ENCODE measurements around the gene DCDC2.
"Not testable (repeated sequence)": the region's sequence is repeated elsewhere in the genome, so short reads cannot be mapped to it uniquely, and the experiment has no call there.

The DCDC2 gene

GRCh38 chr6:24207413-24207812, 150.4 kb downstream of the DCDC2 start:
- DNase-seq, result peak in 2 of 3 experiments; percentile 33 to 64

GRCh38 chr6:24205020-24205492, 152.8 kb downstream of the DCDC2 start:
- DNase-seq, result peak; percentile 38 to 83 (median 70)

GRCh38 chr6:24204113-24204512, 153.7 kb downstream of the DCDC2 start:
- not testable (repeated sequence) for DNase-seq

GRCh38 chr6:24197892-24198291, 160.0 kb downstream of the DCDC2 start:
- no peak for DNase-seq

DNA sequence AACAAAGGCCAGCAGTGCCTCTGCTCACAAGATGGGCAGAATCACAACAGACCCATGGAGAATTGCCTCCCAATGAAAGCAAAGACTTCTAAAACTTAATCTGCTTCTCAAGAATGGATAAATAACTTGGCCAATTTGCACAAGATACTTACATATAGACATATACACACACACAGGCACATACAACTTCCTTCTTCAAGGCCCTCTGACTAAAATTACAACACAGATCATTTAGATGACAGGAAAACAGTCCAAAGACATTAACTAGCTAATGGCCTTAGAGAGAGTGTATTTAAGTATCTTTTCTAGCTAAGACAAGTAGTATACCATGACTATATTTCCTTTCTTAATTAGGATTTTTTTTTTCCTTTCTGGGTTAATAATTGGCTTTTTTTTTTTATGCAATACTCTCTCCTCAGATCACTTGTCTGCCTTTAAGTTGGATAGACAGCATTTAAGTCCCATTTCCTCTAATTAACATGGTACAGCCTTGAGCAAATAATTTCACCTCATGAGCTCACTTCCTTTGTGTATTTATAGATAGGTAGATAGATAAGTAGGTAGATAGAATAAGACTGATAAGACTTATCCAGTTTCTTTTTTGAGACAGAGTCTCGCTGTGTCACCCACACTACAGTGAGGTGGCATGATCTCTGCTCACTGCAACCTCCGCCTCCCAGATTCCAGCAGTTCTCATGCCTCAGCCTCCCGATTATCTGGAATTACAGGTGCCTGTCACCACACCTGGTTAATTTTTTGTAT, 161.8 kb downstream of the DCDC2 start:
- peak in 1 of 3 experiments; percentile 18 for DNase-seq

DNA sequence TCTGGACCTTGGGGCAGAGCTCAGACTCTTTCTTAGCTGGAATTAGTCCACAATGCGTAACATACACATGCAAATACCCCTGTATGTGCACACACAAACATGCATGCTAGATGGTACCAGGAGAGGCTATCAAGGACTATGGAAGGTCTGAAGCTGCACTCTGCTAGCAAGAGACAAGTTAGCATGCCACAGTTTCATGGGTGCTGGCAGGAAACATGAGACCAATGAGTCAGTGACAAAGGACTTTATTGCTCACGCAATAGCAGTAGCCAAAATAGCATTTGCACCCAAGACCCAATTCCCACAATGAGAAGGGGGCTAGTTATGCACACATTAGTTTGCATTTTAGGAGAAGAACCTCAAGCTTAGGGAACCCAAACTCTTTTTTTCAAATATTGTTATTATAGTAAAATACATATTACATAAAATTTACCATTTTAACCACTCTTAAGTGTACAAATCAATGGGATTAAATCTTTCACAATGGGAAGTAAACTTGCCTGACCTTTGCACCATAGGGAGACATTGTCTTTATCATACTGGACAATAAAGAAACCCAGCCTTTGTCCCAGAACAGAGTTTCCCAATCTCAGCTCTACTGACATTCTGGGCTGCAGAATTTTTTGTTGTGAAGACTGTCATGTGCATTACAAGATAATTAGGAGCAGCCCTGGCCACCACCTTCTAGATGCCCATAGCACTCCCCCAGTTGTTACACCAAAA, 162.7 kb downstream of the DCDC2 start:
- DNase-seq, result no peak

DNA sequence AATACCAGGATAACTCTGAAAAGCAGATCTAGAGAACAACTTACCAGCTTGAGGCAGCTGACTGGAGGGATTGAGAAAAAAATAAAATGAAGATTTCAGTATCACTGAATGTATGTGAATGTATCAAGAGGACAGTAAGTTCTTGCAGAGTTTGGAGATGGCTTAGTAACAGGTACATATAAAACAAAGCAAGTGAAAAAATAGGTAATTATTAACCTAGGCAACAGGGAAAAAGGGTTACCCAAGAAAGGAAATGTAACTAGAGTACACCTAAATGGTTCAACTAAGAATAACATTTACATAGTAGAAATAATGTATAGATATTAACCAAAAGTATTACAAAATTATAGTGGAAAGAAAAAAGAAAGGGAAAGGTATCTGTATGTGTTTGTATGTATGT, 164.5 kb downstream of the DCDC2 start:
- DNase-seq, result no peak

DNA sequence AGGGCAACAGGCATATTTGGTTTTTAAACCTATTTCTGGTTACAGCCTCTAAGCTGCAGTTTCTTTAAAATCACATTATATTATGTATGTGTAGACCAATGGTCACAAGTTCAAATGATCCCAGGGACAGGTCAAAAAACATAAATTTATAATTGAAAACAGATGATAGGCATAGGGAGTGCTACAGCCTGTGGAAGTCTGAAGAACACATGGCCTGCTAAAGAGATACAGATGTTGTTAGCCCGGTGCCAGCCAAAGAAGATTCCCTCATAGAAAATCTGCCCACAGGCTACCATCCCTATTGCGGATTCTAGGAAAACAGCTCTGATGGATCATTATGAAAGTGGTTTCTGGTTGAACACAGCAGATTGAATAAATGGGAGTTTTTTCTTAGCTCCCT, 166.5 kb downstream of the DCDC2 start:
- no peak for DNase-seq

DNA sequence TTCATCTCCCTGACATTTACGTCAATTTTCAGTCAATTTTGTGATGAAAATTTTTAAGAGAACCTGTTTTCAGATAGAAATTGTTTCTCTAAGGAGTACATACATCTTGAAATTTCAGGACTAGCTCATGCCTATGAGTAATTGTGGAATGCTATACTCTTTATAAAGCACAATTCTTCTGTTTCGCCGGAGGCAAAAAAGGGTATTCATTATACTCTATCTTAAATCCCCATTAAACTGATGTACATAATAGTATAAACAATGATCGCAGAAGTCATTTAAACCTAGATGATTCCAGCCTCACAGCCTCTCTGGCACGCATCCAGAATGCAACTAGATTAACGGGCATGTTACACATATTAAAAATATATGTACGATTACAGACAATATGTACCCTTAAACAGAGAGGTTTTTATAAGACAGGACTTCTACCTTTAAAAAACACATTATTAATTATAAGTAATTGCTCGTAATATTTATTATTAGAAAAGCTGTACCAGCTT, 169.2 kb downstream of the DCDC2 start:
- peak in 2 of 3 experiments; percentile 3 to 64 for DNase-seq

GRCh38 chr6:24187965-24188577, 169.8 kb downstream of the DCDC2 start:
- DNase-seq, result peak in 1 of 3 experiments; percentile 35

- DNase-seq, result no peak
Observed at GRCh38 chr6:24186349-24186748, 171.5 kb downstream of the DCDC2 start.

- DNase-seq, result peak in 1 of 3 experiments; percentile 17
Observed at GRCh38 chr6:24183584-24183983, 174.3 kb downstream of the DCDC2 start.

- DNase-seq, result no peak
Observed at GRCh38 chr6:24157886-24158285, 200.0 kb downstream of the DCDC2 start.

GRCh38 chr6:24154121-24154520, 203.7 kb downstream of the DCDC2 start:
- no peak for DNase-seq

DNA sequence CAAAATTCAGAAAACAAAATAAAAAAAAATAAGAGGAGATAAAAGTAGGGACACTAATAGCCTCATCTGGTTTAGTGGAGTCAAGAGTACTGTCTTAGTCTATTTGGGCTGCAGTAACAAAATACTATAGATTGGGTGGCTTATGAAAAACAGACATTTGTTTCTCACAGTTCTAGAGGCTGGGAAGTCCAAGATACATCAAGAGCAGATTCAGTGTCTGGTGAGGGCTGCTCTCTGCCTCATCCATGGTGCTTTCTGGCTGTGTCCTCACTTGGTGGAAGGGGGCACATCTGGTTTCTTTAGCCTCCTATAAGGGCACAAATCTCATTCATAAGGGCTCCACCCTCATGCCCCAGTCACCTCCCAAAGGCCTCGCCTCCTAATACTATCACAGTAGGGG, 205.8 kb downstream of the DCDC2 start:
- DNase-seq, result no peak

- peak in 1 of 3 experiments; percentile 59 for DNase-seq
Observed at GRCh38 chr6:24149836-24150235, 208.0 kb downstream of the DCDC2 start.

DNA sequence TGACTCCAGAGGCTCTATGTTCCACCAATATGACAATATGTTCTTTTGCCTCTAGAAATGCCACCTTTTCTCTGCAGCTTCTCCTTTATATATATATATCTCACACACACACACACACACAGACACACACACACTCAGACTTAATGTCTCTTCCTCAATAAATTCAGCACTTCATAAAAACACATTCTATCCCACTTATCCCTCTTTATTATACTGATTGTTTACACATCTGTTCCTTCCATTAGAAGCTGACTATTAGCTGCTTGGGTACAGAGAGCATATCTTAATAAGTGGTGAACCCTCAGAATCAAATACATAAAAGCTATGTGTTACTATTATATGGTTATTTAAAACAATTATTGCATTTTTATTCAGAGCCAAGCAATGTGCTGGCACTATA, 208.6 kb downstream of the DCDC2 start:
- DNase-seq, result peak in 2 of 3 experiments; percentile 43 to 70

DNA sequence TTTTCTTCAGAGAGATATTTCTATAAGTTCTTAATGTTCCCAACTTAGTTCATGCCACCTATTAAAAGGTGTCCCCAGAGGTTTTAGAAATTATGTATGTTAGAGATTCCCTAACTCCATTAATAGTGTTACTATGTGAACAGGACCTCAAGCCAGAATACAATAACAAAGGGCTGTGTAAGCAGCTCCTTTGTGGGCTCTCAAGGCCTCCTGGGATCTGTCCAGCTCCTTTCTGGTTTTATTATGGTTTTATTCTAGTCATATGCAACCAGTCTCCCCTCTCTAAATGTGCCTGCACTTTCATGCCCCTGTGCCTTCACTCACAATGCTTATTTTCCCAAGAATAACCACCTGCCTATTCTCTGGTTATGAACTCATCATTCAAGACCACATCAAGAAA, 209.2 kb downstream of the DCDC2 start:
- DNase-seq, result no peak

DNA sequence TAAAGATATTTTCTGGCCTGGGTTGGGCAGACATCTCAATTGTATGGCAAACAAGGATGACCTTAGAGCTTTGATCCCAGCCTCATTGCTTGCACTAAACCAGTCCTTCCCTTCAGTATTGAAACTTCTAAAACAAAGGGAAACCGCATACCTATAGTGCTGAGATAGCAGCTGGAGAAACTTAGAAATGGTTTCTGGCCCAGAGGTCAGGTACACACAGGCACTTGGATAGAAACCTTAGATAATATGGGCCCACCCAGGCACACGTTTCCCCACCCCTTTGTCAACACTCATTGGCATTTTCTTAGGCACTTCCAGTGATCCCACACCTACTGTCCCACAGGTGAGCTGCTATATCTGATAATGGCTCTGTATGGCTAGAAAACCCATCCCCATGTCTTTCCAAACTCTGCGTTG, 209.7 kb downstream of the DCDC2 start:
- DNase-seq, result no peak

DNA sequence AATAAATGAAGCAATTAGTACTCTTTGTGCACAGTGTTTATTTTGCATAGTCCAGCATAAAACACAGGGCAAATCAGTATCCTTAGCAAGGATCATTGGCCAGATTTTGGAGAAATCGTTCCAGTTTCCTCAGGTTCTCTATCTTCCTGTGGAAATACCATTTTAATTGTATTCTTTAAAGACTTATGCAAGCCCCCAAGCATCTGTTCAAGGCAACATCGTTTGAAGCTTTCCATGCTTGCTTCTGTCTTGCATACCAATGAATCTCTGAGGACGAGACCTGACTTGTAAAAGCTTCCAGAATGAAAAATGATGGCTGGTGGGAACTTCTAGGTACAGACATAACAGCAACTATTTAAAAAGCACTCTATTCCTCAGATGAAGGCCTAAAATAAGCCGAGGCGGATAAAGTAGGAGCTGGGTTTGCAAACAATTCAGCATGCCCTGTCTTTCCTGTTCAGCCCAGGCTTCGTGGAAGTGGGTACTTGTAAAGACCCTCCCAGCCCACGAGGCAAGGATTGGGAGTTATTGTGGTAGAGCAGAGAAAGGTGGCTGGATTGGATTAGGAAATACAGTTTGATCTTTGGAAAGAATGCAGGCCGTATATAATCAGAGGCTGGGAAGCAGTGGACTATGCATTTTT, 210.2 kb downstream of the DCDC2 start:
- peak in 1 of 3 experiments; percentile 21 for DNase-seq

GRCh38 chr6:24146871-24147270, 211.0 kb downstream of the DCDC2 start:
- DNase-seq, result no peak

DNA sequence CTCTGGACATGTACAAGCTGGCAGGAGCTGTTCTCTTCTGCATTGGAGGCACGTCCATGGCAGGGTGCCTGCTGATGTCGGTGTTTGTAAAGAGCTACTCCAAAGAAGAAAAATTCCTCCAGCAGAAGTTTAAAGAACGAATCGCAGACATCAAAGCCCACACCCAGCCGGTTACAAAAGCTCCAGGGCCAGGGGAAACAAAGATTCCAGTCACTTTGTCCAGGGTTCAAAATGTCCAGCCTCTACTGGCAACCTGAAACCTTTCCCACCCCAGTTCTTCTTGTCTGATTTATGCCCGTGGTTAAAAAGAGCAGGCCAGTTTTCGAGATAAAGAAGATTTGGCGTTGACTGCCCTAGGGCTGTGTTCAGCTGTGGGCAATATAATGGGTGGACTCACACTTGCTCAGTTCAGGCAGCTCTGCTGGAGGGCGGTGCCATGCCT, 212.1 kb downstream of the DCDC2 start:
- DNase-seq, result no peak

DNA sequence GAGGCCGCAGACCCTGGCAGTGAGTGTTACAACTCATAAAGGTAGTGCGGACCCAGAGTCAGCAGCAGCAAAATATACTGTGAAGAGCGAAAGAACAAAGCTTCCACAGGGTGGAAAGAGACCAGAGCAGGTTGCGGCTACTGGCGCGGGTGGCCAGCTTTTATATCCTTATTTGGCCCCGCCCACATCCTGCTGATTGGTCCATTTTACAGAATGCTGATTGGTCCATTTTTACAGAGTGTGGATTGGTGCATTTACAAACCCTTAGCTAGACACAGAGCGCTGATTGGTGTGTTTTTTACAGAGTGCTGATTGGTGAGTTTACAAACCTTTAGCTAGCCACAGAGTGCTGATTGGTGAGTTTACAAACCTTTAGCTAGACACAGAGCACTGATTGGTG, 215.1 kb downstream of the DCDC2 start:
- not testable (repeated sequence) for DNase-seq
